ENCODE measurements around the gene DDHD1. TPM values are rescaled to one million over a fixed set of nuclear protein-coding genes. Genes with fewer than 3 reads are reported as not detected.
"Not testable (repeated sequence)": the region's sequence is repeated elsewhere in the genome, so short reads cannot be mapped to it uniquely, and the experiment has no call there.

DDHD1 gene
- polyA plus RNA-seq, 3 donors = 8.3 to 9.7 (median 9.5) TPM

DNA sequence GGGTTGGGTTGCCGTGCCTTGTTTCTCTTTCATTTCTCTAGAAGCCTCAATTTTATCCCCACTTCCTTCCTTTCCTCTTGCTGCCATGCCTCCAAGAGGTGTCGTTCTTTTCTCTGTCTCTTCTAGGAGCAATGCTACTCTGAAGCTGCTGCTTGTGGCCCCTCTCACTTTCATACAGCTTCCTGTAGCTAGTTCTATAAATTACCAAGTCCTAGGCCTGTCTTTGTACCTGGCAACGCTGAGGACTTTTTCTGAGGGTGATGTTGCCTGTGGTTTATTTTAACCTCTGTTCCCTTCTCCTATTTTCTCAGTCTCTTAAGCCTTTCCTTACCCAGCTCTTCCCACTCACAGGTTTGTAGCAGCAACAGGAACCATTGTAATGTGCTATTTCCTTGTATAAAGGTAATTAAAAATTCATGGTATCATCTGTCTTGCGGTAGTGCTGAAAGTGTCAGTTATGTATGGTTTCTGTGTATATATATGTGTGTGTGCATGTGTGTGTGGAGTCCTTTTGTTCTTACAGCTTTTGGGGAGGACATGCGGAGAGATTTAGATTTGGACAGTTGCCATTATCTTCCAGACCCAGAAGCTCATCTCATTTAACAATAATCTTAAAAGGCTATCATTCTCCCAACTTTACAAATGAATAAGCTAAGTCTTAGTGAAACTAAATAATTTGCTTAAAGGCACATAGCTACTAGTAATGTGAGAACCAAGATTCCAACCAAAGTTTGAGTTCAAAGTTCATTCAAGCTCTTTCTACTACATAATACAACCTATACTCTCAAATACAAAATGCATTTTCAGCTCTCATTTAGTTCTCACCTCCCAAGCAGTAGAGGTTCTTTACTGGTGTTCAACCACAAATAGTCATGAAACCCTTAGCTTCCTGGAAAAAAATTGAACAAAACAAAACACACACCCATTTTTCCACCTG is 43.8 kb downstream of the DDHD1 start:
- no peak for DNase-seq (ENCODE audit: low read depth in 3 of 3, low spot score in 2 of 3)

DNA sequence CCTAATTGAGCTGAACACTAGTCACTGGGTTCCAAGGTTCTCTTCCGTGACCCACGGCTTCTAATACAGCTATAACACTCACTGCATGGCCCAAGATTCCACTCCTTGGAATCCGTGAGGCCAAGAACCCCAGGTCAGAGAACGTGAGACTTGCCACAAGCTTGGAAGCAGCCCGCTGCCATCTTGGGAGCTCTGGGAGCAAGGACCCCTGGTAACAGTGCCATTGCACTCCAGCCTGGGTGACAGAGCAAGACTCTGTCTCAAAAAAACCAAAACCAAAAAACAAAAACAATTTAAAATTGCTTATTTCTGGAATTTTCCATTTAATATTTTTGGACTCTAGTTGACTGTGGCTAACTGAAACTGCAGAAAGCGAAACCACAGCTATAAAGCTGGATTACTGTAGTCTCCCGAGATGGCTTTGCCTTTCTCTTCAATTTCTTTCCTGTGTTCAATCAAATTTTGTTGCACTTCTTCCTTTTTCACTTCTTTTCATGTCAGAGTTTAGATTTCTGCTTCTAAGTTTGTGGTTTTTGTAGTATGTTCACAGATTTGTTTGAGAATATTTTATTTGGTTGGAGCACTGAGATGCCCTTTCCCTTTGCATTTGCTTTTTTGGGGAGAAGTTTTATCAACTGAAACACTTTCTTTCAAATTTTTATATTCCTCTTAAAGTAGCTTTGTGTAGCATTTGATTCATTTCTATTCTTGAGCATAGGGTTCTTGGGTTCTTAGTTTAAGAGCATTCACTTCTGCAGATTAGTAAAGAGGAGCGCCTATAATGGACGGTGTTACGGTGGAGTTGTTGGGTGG is 44.6 kb downstream of the DDHD1 start:
- DNase-seq (ENCODE audit: low read depth in 3 of 3, low spot score in 2 of 3) = no peak

DNA sequence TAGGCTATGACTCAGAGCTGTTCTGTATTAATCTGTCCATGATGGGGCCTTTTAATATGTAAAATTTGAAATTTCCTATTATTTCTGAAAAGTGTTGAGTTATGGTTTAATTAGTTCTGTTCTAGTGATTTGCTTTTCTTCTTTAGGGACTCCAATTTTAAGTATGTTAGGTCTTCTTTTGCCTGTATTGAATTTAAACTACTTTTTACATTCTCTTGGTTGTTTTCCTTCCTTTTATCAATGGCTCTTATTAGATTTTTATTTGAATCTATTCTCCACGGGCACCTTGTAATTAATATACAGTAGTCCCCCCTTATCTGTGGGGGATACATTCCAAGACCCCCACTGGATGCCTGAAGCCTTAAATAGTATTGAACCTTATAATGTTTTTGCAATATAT is 46.4 kb downstream of the DDHD1 start:
- DNase-seq (ENCODE audit: low read depth in 3 of 3, low spot score in 2 of 3) = no peak

DNA sequence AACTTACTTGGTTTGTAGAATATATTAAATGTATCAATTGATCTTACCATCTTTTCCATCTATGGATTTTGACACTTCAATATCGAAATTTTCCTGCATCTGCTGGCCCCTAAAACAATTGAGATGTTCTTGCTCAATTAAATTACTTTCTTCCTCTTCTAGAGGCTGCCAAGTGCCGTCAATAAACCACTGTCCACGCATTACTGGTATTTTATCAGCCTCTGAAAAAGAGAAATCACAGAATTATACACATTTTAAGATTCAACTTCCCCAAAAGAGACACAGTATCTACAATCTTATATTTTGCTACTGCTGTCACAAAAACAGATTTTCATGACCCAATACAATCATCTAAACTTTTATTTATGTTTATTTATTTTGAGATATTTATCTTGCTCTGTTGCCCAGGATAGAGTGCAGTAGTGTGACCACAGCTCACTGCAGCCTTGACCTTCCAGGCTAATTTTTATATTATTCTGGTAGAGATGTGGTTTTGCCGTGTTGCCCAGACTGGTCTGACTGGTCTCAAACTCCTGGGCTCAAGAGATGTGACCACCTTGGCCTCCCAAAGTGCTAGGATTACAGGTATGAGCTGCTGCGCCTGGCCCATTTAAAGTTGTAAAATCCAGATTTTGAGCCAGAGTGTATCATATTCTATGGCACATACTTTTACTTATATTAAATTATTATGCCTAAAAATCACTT is 49.3 kb downstream of the DDHD1 start:
- no peak for DNase-seq (ENCODE audit: low read depth in 3 of 3, low spot score in 2 of 3)

DNA sequence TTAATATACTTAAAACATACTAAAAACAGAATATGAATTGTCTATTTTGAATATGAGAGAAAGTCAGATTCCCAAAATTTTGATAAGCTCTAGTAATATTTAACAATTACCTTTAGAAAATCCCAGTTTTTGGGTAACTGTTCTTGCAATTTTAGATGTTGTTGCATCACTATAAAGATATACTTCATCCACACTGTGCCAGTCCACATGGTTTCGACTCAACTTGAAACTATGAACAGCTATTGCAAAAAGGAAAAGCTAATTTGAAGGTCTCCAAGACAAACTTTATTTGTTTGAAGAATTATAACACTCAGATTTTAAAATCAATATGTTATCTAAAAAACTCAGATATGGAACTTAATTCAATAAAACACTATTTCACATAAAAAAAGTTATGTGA is 59.9 kb downstream of the DDHD1 start:
- DNase-seq (ENCODE audit: low read depth in 3 of 3, low spot score in 2 of 3) = no peak

DNA sequence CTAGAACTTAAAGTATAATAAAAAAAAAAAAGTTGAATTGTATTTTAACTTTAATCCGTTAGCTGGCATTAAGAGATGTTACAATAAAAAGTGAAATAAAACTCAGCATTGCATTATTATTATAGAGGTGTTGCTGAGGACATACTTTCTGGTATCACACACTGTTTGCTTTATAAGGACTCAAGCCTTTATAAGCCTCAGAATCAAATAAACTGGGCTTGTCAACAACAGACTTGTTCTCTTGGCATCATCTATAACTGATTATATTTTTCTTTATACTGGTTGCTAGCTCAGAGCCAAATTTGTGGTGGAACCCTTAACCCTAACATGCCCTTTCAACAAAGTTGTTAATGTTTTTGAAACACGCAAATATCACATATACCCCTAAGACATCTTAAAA is 62.3 kb downstream of the DDHD1 start:
- DNase-seq (ENCODE audit: low read depth in 3 of 3, low spot score in 2 of 3) = no peak

DNA sequence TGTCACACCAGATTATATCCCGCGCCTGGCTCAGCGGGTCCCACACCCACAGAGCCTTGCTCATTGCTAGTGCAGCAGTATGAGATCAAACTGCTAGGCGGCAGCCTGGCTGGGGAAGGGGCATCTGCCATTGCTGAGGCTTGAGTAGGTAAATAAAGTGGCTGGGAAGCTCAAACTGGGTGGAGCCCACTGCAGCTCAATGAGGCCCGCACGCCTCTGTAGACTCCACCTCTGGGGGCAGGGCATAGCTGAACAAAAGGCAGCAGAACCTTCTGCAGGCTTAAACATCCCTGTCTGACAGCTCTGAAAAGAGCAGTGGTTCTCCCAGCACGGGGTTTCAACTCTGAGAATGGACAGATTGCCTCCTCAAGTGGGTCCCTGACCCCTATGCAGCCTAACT is 68.2 kb downstream of the DDHD1 start:
- DNase-seq (ENCODE audit: low read depth in 3 of 3, low spot score in 2 of 3) = not testable (repeated sequence)

DNA sequence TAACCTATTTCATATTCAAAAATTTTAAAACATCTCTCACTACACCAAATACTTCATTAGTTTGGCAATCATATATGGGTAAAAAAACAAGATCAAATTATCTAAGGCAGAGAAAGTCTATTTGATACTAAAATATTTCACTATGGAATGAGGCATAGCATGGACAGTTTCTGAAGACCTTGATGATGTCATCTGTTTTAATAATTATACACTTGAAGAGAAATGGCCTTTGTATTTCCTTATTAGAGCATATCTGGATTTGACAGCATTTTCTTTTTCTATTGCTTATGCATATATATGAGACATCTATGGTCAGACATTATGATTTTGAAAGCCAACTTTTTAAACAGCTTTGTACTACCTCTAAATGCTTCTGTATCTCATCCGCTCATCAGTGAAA is 88.6 kb downstream of the DDHD1 start:
- no peak for DNase-seq (ENCODE audit: low read depth in 3 of 3, low spot score in 2 of 3)

DNA sequence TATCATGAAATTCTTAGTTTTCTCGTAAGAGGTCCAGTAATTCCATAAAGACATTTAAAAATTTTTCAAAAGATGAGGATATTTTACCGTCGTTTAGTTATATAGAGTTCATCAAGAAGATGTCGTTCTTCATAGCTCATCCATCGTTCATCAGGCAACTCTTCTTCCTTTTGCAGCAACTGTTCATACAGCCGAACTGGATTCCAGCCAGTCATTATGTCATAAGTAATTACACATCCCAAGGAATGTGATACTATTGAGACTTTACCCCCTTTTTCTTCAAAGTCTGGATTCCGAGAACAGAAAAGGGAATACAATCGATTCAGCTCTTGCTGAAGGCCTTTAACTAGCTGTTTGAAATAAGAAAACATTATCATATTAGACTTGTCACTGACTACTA is 90.3 kb downstream of the DDHD1 start:
- no peak for DNase-seq (ENCODE audit: low read depth in 3 of 3, low spot score in 2 of 3)

DNA sequence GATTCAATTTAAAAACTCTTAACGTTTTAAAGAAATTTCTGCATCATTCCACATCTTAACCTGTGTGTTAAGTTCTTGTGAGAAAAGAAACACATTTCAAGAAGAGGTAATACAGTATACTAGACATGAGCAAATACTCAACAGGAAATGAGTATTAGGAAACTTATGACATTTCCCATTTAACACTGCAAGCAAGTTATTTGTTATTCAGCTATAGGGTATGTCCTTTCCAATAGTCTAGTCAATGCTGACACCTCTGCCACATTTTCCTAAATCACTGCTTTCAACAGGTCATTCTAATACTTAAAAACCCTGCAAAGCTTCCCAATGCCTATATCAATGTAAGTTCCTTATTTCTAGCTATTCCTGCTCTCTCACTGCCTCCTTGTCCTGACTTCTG is 93.1 kb downstream of the DDHD1 start:
- no peak for DNase-seq (ENCODE audit: low read depth in 3 of 3, low spot score in 2 of 3)

DNA sequence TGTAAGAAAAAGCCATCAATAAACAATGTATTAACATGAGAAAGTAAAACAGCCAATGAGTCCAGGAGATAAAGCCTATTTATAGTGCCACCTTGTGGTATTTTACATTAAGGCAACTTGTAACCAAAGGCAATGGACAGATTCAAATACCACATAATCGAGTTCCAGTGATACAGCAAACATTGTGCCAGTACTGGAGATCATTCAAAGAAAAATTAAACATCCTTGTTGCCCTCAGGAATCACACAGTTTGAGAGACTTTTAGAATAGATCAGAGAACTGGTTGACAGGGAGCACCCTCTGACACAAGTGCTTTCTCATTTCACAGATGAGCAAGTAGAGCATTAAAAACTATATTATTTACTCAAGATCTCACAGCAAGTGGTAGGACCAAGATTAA is 98.1 kb downstream of the DDHD1 start:
- no peak for DNase-seq (ENCODE audit: low read depth in 3 of 3, low spot score in 2 of 3)

DNA sequence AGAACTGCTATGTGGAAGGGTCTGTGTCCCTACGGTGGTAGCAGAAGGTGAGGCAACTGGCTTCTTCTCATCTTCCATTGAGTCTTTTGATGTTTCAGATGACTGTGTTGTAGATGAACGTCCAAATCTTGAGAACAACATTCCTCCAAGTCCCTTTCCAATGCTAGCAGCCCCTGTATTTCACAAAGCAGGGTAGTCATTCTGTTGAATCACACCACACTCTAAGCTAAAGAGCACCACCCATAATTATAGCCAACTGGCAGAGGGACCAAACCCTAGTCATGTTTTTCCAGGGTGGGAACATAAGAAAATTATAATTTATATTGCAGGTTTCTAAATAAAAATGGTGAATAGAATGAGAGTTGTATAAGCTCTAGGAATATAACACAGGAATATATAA is 98.7 kb downstream of the DDHD1 start:
- no peak for DNase-seq (ENCODE audit: low read depth in 3 of 3, low spot score in 2 of 3)

DNA sequence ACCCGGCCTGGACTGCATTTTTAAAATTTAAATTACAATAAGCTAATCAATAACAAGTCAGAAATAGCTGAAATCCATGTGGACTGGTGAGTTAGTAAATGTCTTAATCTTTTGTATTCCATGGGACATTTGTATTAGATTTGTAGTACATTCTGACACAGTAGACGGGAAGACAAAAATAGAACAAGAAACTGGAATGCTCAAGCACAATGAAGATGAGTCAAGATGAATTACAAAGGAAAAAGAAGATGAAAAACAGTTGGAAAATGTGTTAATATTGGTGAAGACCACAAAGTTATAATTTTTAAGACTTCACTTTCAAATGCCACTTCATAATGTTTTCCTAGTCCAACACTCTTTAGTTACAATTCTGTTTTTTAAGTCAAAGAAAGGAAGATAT is 104.5 kb downstream of the DDHD1 start:
- no peak for DNase-seq (ENCODE audit: low read depth in 3 of 3, low spot score in 2 of 3)

DNA sequence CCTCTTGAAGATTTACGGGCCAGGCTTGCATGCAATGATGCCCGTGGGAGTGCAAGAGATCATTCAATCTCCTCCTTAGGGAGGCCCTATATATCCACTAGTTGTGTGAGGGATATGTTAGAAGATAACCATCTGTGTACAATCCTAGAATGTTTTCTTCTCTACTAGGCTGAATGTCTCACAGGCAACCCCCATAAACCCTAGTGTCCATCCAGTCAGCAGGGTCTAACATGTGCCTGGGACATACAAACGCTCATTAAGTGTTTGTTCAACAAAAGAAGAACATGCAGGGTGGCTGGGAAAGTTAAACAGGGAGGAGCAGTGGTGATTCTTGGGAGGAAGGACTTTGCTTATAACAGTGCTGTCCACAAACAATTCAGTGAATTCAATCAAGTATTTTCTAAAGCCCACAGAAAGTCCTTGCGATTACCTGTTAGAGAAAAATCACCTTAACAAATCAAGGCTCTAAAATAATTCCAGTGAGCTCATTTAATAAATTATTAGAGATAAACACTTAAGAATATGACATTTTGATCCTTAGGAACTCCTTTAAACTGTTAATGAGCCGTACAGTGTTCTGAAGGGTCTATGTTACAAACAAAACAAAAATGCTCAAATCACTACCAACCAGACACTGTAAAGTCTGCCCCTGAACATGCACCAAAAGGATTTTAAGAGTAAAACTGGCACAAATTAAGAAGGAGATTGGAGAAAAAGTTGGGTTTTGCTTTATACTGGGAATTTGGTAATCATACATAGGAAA is 105.6 kb downstream of the DDHD1 start:
- DNase-seq (ENCODE audit: low read depth in 3 of 3, low spot score in 2 of 3) = peak in 1 of 3 donors; percentile 43

DNA sequence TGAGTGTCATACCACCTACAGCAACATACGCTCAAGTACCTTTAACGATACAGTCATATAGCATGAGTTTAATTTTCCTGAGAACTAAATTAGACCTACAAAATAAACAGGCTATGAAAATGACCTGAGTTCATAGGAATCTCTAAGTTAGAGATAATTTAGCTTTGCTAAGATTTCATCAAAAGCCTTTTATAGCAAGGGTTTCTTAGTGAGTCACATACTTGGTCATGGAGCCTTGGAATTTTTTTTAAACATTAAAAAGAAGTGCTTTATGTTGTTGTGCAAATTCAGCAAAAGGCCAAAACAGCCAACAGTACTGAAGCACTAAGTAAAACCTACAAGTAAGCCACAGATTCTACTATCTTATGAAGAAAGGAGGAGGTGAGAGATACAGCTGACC is 108.6 kb downstream of the DDHD1 start:
- no peak for DNase-seq (ENCODE audit: low read depth in 3 of 3, low spot score in 2 of 3)

DNA sequence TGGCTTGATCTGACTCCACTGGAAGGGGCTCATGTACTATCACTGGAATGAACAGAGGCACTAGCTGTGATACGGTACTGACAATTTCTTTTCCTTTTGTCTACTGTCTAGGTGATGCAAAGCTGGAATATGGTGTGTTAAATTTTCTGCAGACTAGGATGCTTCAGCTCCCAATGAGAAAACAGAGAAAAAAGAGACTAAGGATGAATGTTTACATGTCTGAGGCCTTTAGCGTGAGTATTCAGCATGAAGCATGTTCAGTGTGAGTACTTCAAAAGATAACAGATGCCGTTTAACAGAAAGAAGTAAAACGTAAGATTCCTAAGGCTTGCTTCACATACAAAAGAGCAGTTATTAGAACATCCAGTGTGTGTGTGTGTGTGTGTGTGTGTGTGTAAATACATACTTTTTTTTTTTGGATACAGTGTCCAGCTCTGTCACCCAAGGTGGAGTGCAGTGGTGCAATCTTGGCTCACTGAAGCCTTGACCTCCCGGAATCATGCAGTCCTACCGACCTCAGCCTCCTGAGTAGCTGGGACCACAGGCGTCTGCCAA is 110.0 kb downstream of the DDHD1 start:
- no peak for DNase-seq (ENCODE audit: low read depth in 3 of 3, low spot score in 2 of 3)

DNA sequence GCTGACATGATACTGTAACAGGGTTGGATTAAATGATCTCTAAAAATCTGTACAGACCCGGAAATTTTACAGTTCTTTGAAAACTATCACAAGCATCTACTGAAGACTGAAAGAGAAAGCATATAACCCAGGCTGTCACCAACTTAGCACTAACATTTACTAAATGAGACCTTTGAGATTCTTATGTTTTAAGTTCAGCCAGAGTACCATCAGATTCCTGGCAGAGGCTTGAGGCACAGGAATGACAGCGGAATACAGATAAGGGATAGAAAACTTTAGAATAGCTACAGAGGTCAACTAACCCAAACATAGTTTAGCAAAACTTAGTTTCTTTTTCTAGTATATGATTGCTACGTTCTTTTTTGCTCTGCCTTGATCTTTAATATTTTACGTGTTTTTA is 110.6 kb downstream of the DDHD1 start:
- no peak for DNase-seq (ENCODE audit: low read depth in 3 of 3, low spot score in 2 of 3)

DNA sequence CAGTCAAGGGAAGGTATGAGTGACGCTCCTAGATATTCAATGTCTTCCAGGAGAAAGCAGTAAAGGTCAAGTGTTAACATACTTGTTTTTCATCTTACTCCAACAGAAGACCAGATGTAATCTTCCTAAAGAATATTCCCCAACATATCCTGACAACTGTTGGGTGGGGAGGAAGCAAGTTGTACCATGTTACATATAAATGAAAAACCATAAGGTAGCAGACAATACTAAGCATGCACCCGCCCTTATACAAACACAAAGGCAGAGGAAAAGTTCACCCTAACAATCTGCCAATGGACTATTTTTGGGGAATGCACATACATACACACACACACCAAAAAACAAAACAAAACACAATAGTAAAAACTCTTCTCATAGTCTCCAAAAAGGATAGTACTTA is 112.1 kb downstream of the DDHD1 start:
- no peak for DNase-seq (ENCODE audit: low read depth in 3 of 3, low spot score in 2 of 3)

DNA sequence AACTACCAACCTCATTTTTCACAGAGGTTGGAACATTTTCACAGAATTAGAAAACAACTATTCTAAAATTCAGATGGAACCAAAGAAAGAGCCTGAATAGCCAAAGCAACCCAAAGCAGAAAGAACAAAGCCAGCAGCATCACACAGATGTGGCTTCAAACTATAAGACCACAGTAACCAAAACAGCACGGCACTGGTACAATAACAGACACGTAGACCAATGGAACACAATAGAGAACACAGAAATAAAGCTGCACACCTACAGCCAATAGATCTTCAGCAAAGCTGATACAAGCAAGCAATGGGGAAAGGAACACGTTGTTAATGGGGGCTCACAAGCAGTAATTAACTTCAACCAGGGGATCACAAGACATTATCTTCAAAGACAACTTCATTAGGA is 114.5 kb downstream of the DDHD1 start:
- no peak for DNase-seq (ENCODE audit: low read depth in 3 of 3, low spot score in 2 of 3)

DNA sequence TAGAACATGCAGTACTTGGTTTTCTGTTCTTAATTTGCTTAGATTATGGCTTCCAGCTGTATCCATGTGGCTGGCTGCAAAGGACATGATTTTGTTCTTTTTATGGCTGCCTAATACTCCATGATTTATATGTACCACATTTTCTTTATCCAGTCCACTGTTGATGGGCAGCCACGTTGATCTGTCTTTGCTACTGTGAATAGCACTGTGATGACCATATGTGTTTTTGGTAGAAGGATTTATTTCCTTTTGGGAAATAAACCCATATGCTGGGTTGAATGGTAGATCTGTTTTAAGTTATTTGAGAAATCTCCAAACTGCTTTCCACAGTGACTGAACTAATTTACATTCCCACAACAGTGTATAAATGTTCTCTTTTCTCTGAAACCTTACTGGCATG is 116.1 kb downstream of the DDHD1 start:
- no peak for DNase-seq (ENCODE audit: low read depth in 3 of 3, low spot score in 2 of 3)
